Measurements from ENCODE around the gene POLR1E. TPM values are rescaled to one million over a fixed set of nuclear protein-coding genes. Genes with fewer than 3 reads are reported as not detected.

The POLR1E gene
- total and polyA plus RNA-seq, 2 of the 8 experiments (the other 6 are each of a cell fraction or from before 2014, with no cell fraction given) = 16.0 to 40.0 TPM

DNA sequence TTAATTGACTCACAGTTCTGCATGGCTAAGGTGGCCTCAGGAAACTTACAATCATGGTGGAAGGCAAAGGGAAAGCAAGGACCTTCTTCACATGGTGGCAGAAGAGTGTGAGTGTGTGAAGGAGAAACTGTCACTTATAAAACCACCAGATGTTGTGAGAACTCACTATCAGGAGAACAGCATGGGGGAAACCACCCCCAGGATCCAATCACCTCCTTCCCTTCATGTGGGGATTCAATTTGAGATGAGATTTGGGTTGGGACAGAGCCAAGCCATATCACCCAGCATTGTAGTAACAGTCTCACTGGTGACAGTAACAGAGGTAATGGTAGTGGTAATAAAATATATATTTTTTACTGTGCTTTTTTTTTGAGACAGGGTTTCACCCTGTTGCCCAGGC, 38.6 kb upstream of the POLR1E start (continued):
- TF ChIP-seq TBP (IDR thresholded peaks at IDR 0.05; ENCODE audit: low read depth, low read length) (no peak), SAP30 (IDR thresholded peaks at IDR 0.05; ENCODE audit: insufficient read depth, insufficient replicate concordance, low read length) (no peak)
- TF ChIP-seq, protein P1, sequence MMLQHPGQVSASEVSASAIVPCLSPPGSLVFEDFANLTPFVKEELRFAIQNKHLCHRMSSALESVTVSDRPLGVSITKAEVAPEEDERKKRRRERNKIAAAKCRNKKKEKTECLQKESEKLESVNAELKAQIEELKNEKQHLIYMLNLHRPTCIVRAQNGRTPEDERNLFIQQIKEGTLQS (IDR thresholded peaks at IDR 0.05; ENCODE audit: insufficient read depth, low read depth, low read length) = no peak

Measured in H1 (cell line).